HCT116 (cell line): ENCODE measurements around the gene GMEB1. TPM values are rescaled to one million over a fixed set of nuclear protein-coding genes. Genes with fewer than 3 reads are reported as not detected.

Experiments
- ATAC-seq: fragments of 200-7000 bp; cut with Tn5 transposase; 2 replicates; pipeline ENCODE4 v1.9.1; 2020; ENCODE audit warnings: mild to moderate bottlenecking, moderate library complexity
- Bru-seq: library from RNA; stranded (reverse); fragments of 400-500 nt; gene quantifications from one replicate; lab custom pipeline; 2021; lab: Mats Ljungman, UMichigan
- BruChase-seq, 2 experiments: library from RNA; stranded (reverse); fragments of 400-500 nt; gene quantifications; one replicate each; lab custom pipeline; 2021; lab: Mats Ljungman, UMichigan
- BruUV-seq: library from RNA; stranded (reverse); fragments of 400-500 nt; replicated peaks from 2 replicates; lab custom pipeline; 2021; lab: Mats Ljungman, UMichigan
- CTCF ChIA-PET: fragments of 300-600 bp; sonication (Branson Sonifier 250); formaldehyde crosslinking; loops from one replicate; lab custom pipeline; 2021; ENCODE audit warnings: antibody characterized with exemption; lab: Charles Lee
- POLR2A ChIA-PET: fragments of 300-600, 350-600 bp; sonication (Branson Sonifier 250); formaldehyde crosslinking; loops from one replicate; lab custom pipeline; 2021; ENCODE audit warnings: antibody characterized with exemption; lab: Charles Lee
- RAD21 ChIA-PET, 2 experiments: fragments of 300-600 bp; sonication (Branson Sonifier 250); formaldehyde crosslinking; loops; one replicate each; lab custom pipeline; 2023; ENCODE audit warnings: low total read pairs in 2 of 2; ENCODE audit not compliant: uncharacterized antibody in 2 of 2, unreplicated experiment in 2 of 2, low non-redundant PET in 1 of 2; lab: Charles Lee
- DNase-seq: peaks from one replicate; pipeline ENCODE4 v3.0.0-alpha.2; 2010; ENCODE audit warnings: low read depth, low spot score
- H2AFZ ChIP-seq: fragments of 200-600 bp; shearing (Covaris generic), sonication (generic); 2 replicates; pipeline ENCODE4 v1.6.1; 2017; ENCODE audit warnings: low read depth, mixed run types, mixed read lengths, antibody characterized with exemption, low read length; ENCODE audit not compliant: poor library complexity, severe bottlenecking
- H3K27ac ChIP-seq: 2 replicates; pipeline ENCODE4 v1.5.1; 2012; ENCODE audit warnings: low read depth, low read length
- H3K27me3 ChIP-seq: fragments of 200-600 bp; sonication (generic); 2 replicates; pipeline ENCODE4 v1.6.1; 2016; ENCODE audit warnings: mixed run types, low read length, mixed read lengths; ENCODE audit not compliant: insufficient read depth
- H3K36me3 ChIP-seq, 2 experiments: fragments of 200-500 bp in 1 of 2; fragments of 200-600 bp in 1 of 2; sonication (Bioruptor generic) in 1 of 2; sonication (generic) in 1 of 2; 2 replicates each; pipeline versions ENCODE4 v1.5.1 to v1.6.1; 2014 to 2016; ENCODE audit warnings: low read length in 2 of 2, inconsistent platforms in 1 of 2, mixed read lengths in 1 of 2, mixed run types in 1 of 2; ENCODE audit not compliant: insufficient read depth in 2 of 2, control insufficient read depth in 1 of 2
- H3K4me1 ChIP-seq, 2 experiments: fragments of 200-600 bp in 1 of 2; sonication (generic) in 1 of 2; 2 replicates each; pipeline versions ENCODE4 v1.5.1 to v1.6.1; 2012 to 2017; ENCODE audit warnings: low read length in 2 of 2, inconsistent platforms in 1 of 2, mild to moderate bottlenecking in 1 of 2, mixed read lengths in 1 of 2, mixed run types in 1 of 2, moderate library complexity in 1 of 2; ENCODE audit not compliant: insufficient read depth in 2 of 2, control insufficient read depth in 1 of 2
- H3K4me2 ChIP-seq: fragments of 200-600 bp; sonication (generic); 2 replicates; pipeline ENCODE4 v1.6.1; 2017; ENCODE audit warnings: mixed run types, low read length, mixed read lengths
- H3K4me3 ChIP-seq, 2 experiments: fragments of 200-600 bp in 1 of 2; sonication (generic) in 1 of 2; replicated peaks in 1 of 2; 2 replicates each; pipeline ENCODE4 v1.5.1; 2011 to 2016; ENCODE audit warnings: low read length in 2 of 2, control low read depth in 1 of 2, low read depth in 1 of 2, mild to moderate bottlenecking in 1 of 2, mixed read lengths in 1 of 2, mixed run types in 1 of 2
- H3K79me2 ChIP-seq: fragments of 200-600 bp; sonication (generic); 2 replicates; pipeline ENCODE4 v1.6.1; 2017; ENCODE audit warnings: mild to moderate bottlenecking, mixed run types, low read length, moderate library complexity, mixed read lengths; ENCODE audit not compliant: insufficient read depth
- H3K9ac ChIP-seq: fragments of 200-600 bp; sonication (generic); 2 replicates; pipeline ENCODE4 v1.6.1; 2016; ENCODE audit warnings: low read length, mixed read lengths
- H3K9me2 ChIP-seq: fragments of 200-600 bp; sonication (generic), shearing (Covaris generic); 2 replicates; pipeline ENCODE4 v1.6.1; 2017; ENCODE audit warnings: mixed run types, mild to moderate bottlenecking, moderate library complexity; ENCODE audit not compliant: insufficient read depth
- H3K9me3 ChIP-seq, 2 experiments: fragments of 200-500 bp in 1 of 2; fragments of 200-600 bp in 1 of 2; sonication (Bioruptor generic) in 1 of 2; sonication (generic) in 1 of 2; 2 replicates each; pipeline ENCODE4 v1.6.1; 2014 to 2017; ENCODE audit warnings: low read length in 2 of 2, mixed read lengths in 2 of 2, inconsistent platforms in 1 of 2, low read depth in 1 of 2, mild to moderate bottlenecking in 1 of 2, mixed run types in 1 of 2, moderate library complexity in 1 of 2; ENCODE audit not compliant: control insufficient read depth in 1 of 2, insufficient read depth in 1 of 2
- H4K20me1 ChIP-seq: fragments of 200-600 bp; sonication (generic), shearing (Covaris generic); 2 replicates; pipeline ENCODE4 v1.6.1; 2017; ENCODE audit warnings: mixed run types, mild to moderate bottlenecking, moderate library complexity; ENCODE audit not compliant: insufficient read depth
- EZH2phosphoT487 ChIP-seq: fragments of 200-600 bp; IDR thresholded peaks from 2 replicates; pipeline ENCODE4 v1.6.1; 2018; ENCODE audit warnings: antibody characterized with exemption, borderline replicate concordance
- MAX ChIP-seq: IDR thresholded peaks from 2 replicates; pipeline ENCODE4 v1.6.1; 2012
- POLR2AphosphoS5 ChIP-seq: IDR thresholded peaks from 2 replicates; pipeline ENCODE4 v1.6.1; 2011; ENCODE audit warnings: mild to moderate bottlenecking, low read depth, low read length, moderate library complexity
- RAD21 ChIP-seq: IDR thresholded peaks from 2 replicates; pipeline ENCODE4 v1.6.1; 2012; ENCODE audit warnings: low read depth, mild to moderate bottlenecking
- SIN3A ChIP-seq: IDR thresholded peaks from 2 replicates; pipeline ENCODE4 v1.6.1; 2012; ENCODE audit warnings: low read depth
- SP1 ChIP-seq: IDR thresholded peaks from 2 replicates; pipeline ENCODE4 v1.6.1; 2012; ENCODE audit warnings: low read depth
- ZBTB33 ChIP-seq: IDR thresholded peaks from 2 replicates; pipeline ENCODE4 v1.6.1; 2011; ENCODE audit warnings: mild to moderate bottlenecking, low read length, moderate library complexity; ENCODE audit not compliant: insufficient replicate concordance; ENCODE audit errors: extremely low read depth
- ZFX ChIP-seq: fragments of 450-650 bp; IDR thresholded peaks from 2 replicates; pipeline ENCODE4 v1.6.1; 2017
- intact Hi-C: fragments of 100-400 bp; cut with micrococcal nuclease; formaldehyde crosslinking; loops from 2 replicates; pipeline ENCODE4 v1.10.0; 2022
- long read RNA-seq: library from polyadenylated mRNA; unstranded; transcript quantifications from one replicate; pipeline ENCODE4 v2.0.0, GENCODE V29; 2021; ENCODE audit not compliant: unreplicated experiment
- polyA plus RNA-seq: library from polyadenylated mRNA; unstranded; fragments of >200 nt; gene quantifications from 2 replicates; pipeline ENCODE4 v1.2.1, GENCODE V29; 2012; ENCODE audit warnings: missing spikeins
- total RNA-seq: library from RNA; stranded (reverse); gene quantifications from one replicate; pipeline ENCODE4 v1.2.1, GENCODE V29; 2021; ENCODE audit not compliant: unreplicated experiment

GMEB1 gene, protein sequence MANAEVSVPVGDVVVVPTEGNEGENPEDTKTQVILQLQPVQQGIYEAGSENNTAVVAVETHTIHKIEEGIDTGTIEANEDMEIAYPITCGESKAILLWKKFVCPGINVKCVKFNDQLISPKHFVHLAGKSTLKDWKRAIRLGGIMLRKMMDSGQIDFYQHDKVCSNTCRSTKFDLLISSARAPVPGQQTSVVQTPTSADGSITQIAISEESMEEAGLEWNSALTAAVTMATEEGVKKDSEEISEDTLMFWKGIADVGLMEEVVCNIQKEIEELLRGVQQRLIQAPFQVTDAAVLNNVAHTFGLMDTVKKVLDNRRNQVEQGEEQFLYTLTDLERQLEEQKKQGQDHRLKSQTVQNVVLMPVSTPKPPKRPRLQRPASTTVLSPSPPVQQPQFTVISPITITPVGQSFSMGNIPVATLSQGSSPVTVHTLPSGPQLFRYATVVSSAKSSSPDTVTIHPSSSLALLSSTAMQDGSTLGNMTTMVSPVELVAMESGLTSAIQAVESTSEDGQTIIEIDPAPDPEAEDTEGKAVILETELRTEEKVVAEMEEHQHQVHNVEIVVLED
- total RNA-seq (19.8 TPM), Bru-seq, nascent RNA (percentile 65 among the genes with signal in this experiment), BruChase-seq, experiment 1, labeled RNA remaining after a 6-hour chase (percentile 73 among the genes with signal in this experiment), BruChase-seq, experiment 2, labeled RNA remaining after a 2-hour chase (percentile 73 among the genes with signal in this experiment)
- polyA plus RNA-seq: 13.8 and 16.1 TPM in 2 replicates
- long read RNA-seq, full-length matches to known transcripts: 22 of 32 reads
- long read RNA-seq, partial matches to known transcripts: 4 of 32 reads
- long read RNA-seq, other reads (novel, unspliced or antisense): 6 of 32 reads

DNA sequence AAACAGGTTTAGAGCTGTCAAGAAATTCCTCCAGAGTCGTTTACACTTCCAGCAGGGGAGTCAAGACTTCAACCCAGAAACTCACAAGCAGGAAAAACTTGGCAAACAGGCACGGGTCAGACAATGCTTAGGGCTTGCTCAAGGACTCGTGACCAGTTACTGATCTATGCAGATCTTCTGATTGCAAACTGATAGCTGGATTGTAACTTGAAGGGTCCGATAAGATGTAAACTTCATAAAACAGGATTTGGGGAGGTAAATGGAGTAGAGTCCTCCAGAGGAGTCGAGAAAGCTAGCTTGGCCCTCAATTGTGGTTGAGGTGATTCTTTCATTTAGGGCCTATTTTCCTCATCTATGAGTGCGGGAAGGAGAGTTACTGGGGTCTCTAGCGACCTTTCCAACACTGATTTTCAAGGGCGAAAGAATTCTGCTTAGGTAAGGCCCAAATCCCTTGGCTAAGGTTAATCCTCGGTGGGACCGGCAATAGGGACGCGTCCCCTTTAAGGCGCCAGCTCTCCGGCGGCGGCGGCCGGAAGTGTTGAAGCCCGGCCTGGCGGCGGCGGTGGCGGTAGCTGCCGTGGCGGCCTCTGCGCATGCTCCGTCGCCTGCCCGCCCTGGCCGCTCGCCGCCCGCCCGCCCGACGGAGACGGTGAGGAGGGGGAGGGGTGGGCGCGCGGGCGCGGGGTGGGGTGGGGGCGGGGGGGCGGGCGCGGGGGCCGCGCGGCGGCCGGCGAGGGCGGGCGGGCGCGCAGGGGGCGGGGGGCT, at the start of gene GMEB1:
Gene GMEB1, plus strand, starts transcription at position 594 of the 765 bp plus-strand sequence. CDS start 14,829 bp downstream, outside the sequence.
- TF ChIP-seq MAX (peak; percentile 77; the same call in 1 of the 2 replicates), RAD21 (no peak), ZFX (no peak; the same call in 1 of the 2 replicates), EZH2phosphoT487 (no peak), POLR2AphosphoS5 (peak; percentile 26), SP1 (peak; percentile 50), SIN3A (no peak; the same call in 1 of the 2 replicates), ZBTB33 (peak; percentile 6)

More for the DNA sequence above, at the start of gene GMEB1:
- Histone ChIP-seq H3K27ac (peak within 1 kb of the TSS; percentile 100), H3K36me3 (no peaks in the 10 kb centered on the region), H3K9ac (peak within 1 kb of the TSS; percentile 95), H3K79me2 (peaks cover 26% of the 10 kb centered on the region), H3K4me1 (peaks cover 10 to 16% of the 10 kb centered on the region in 2 experiments), H3K27me3 (no peaks in the 10 kb centered on the region), H3K9me2 (no peaks in the 10 kb centered on the region), H4K20me1 (no peaks in the 10 kb centered on the region), H3K4me2 (peak within 1 kb of the TSS; percentile 100), H3K9me3 (no peaks in the 10 kb centered on the region), H2AFZ (peak within 1 kb of the TSS; percentile 100), H3K4me3 (peak within 1 kb of the TSS; percentile 81 to 91)
- ChIA-PET RAD21 (interaction anchor here in 1 of 2 experiments (0.5 kb wide), 1 partner anchor 205 kb away, joined by 7 read pairs; no protein-coding TSS in a partner anchor), POLR2A (interaction anchor here (1.5 to 5.5 kb wide), 3 partner anchors 19 to 68 kb away, joined by 7 to 53 read pairs (median 13); partner anchors contain the start of genes RNU11, TAF12 and YTHDF2), CTCF (interaction anchor here (1.1 to 1.6 kb wide), 2 partner anchors 68 to 209 kb away, joined by 3 to 6 read pairs; partner anchors contain the start of gene YTHDF2)
- peak; percentile 83 for ATAC-seq
- intact Hi-C loops: loop anchor here (2.0 kb wide), 1 partner anchor 20 kb away; the partner anchor contains the start of gene RNU11
- TSS peak; percentile 86 for BruUV-seq
- peak; percentile 56 for DNase-seq
